ENCODE measurements around the gene TSPAN2. TPM values are rescaled to one million over a fixed set of nuclear protein-coding genes. Genes with fewer than 3 reads are reported as not detected.

TSPAN2 gene
- total and polyA plus RNA-seq, 2 experiments from 2014 or later: 11.2 to 11.8 TPM

DNA sequence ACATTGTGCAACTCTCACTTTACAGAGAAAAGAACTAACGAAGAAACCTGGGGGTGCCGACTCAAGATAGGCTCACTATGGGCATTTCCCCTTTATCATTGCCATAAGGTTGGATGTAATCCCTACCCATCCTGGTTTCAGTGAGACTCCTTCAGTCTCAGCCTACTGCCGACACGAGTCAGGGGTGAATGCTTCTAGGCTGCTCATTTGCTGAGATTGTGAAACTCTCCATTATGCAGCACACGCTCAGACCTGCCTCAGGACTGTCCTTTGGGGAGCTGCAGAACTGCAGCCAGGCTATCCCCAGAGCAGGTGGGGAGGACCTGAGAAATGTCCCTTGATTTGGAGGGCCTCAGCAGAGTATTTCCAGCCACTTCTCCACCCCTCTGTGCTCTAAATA is 37.5 kb downstream of the TSPAN2 start (continued):
- TF ChIP-seq, protein P1, sequence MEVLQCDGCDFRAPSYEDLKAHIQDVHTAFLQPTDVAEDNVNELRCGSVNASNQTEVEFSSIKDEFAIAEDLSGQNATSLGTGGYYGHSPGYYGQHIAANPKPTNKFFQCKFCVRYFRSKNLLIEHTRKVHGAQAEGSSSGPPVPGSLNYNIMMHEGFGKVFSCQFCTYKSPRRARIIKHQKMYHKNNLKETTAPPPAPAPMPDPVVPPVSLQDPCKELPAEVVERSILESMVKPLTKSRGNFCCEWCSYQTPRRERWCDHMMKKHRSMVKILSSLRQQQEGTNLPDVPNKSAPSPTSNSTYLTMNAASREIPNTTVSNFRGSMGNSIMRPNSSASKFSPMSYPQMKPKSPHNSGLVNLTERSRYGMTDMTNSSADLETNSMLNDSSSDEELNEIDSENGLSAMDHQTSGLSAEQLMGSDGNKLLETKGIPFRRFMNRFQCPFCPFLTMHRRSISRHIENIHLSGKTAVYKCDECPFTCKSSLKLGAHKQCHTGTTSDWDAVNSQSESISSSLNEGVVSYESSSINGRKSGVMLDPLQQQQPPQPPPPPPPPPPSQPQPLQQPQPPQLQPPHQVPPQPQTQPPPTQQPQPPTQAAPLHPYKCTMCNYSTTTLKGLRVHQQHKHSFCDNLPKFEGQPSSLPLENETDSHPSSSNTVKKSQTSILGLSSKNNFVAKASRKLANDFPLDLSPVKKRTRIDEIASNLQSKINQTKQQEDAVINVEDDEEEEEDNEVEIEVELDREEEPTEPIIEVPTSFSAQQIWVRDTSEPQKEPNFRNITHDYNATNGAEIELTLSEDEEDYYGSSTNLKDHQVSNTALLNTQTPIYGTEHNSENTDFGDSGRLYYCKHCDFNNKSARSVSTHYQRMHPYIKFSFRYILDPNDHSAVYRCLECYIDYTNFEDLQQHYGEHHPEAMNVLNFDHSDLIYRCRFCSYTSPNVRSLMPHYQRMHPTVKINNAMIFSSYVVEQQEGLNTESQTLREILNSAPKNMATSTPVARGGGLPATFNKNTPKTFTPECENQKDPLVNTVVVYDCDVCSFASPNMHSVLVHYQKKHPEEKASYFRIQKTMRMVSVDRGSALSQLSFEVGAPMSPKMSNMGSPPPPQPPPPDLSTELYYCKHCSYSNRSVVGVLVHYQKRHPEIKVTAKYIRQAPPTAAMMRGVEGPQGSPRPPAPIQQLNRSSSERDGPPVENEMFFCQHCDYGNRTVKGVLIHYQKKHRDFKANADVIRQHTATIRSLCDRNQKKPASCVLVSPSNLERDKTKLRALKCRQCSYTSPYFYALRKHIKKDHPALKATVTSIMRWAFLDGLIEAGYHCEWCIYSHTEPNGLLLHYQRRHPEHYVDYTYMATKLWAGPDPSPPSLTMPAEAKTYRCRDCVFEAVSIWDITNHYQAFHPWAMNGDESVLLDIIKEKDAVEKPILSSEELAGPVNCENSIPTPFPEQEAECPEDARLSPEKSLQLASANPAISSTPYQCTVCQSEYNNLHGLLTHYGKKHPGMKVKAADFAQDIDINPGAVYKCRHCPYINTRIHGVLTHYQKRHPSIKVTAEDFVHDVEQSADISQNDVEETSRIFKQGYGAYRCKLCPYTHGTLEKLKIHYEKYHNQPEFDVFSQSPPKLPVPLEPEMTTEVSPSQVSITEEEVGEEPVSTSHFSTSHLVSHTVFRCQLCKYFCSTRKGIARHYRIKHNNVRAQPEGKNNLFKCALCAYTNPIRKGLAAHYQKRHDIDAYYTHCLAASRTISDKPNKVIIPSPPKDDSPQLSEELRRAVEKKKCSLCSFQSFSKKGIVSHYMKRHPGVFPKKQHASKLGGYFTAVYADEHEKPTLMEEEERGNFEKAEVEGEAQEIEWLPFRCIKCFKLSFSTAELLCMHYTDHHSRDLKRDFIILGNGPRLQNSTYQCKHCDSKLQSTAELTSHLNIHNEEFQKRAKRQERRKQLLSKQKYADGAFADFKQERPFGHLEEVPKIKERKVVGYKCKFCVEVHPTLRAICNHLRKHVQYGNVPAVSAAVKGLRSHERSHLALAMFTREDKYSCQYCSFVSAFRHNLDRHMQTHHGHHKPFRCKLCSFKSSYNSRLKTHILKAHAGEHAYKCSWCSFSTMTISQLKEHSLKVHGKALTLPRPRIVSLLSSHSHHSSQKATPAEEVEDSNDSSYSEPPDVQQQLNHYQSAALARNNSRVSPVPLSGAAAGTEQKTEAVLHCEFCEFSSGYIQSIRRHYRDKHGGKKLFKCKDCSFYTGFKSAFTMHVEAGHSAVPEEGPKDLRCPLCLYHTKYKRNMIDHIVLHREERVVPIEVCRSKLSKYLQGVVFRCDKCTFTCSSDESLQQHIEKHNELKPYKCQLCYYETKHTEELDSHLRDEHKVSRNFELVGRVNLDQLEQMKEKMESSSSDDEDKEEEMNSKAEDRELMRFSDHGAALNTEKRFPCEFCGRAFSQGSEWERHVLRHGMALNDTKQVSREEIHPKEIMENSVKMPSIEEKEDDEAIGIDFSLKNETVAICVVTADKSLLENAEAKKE (CRISPR knock-in tag; IDR thresholded peaks at IDR 0.05): no peak
- TF ChIP-seq EZH2 (IDR thresholded peaks at IDR 0.05; ENCODE audit: low read depth, unreplicated experiment): no peak
- TF ChIP-seq, protein P2, sequence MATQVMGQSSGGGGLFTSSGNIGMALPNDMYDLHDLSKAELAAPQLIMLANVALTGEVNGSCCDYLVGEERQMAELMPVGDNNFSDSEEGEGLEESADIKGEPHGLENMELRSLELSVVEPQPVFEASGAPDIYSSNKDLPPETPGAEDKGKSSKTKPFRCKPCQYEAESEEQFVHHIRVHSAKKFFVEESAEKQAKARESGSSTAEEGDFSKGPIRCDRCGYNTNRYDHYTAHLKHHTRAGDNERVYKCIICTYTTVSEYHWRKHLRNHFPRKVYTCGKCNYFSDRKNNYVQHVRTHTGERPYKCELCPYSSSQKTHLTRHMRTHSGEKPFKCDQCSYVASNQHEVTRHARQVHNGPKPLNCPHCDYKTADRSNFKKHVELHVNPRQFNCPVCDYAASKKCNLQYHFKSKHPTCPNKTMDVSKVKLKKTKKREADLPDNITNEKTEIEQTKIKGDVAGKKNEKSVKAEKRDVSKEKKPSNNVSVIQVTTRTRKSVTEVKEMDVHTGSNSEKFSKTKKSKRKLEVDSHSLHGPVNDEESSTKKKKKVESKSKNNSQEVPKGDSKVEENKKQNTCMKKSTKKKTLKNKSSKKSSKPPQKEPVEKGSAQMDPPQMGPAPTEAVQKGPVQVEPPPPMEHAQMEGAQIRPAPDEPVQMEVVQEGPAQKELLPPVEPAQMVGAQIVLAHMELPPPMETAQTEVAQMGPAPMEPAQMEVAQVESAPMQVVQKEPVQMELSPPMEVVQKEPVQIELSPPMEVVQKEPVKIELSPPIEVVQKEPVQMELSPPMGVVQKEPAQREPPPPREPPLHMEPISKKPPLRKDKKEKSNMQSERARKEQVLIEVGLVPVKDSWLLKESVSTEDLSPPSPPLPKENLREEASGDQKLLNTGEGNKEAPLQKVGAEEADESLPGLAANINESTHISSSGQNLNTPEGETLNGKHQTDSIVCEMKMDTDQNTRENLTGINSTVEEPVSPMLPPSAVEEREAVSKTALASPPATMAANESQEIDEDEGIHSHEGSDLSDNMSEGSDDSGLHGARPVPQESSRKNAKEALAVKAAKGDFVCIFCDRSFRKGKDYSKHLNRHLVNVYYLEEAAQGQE (IDR thresholded peaks at IDR 0.05; ENCODE audit: unreplicated experiment): no peak
- TF ChIP-seq, protein P3, sequence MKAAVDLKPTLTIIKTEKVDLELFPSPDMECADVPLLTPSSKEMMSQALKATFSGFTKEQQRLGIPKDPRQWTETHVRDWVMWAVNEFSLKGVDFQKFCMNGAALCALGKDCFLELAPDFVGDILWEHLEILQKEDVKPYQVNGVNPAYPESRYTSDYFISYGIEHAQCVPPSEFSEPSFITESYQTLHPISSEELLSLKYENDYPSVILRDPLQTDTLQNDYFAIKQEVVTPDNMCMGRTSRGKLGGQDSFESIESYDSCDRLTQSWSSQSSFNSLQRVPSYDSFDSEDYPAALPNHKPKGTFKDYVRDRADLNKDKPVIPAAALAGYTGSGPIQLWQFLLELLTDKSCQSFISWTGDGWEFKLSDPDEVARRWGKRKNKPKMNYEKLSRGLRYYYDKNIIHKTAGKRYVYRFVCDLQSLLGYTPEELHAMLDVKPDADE (IDR thresholded peaks at IDR 0.05): no peak
- TF ChIP-seq POLR2AphosphoS5 (IDR thresholded peaks at IDR 0.05; ENCODE audit: low read depth): no peak
- TF ChIP-seq ZNF114 (CRISPR knock-in tag; IDR thresholded peaks at IDR 0.05): no peak
- TF ChIP-seq EZH2phosphoT487 (IDR thresholded peaks at IDR 0.05; ENCODE audit: unreplicated experiment): no peak

All from GM23338 (cell line).